Body of pancreas (tissue), 4 donors: ENCODE results near the gene RBM26. TPM values are rescaled to one million over a fixed set of nuclear protein-coding genes. Genes with fewer than 3 reads are reported as not detected.

ENCODE experiments used
- ATAC-seq: fragments of 150-250 bp; one replicate; pipeline ENCODE4 v1.9.1; 2016
- DNase-seq, 4 donors: peaks; one replicate each; pipeline ENCODE4 v3.0.0-alpha.2; 2019
- H3K27ac ChIP-seq, 4 donors: fragments of 200-600 bp; sonication (generic); 1 replicate in 3 of 4; 2 replicates in 1 of 4; pipeline versions ENCODE4 v1.5.1 to v1.6.1; 2016 to 2019; ENCODE audit warnings: mild to moderate bottlenecking in 1 of 4, mixed read lengths in 1 of 4, moderate library complexity in 1 of 4
- H3K27me3 ChIP-seq, 2 donors: fragments of 200-600 bp; sonication (generic); one replicate each; pipeline ENCODE4 v1.6.0; 2016; ENCODE audit warnings: mild to moderate bottlenecking in 1 of 2
- H3K36me3 ChIP-seq, 2 donors: fragments of 200-600 bp; sonication (generic); replicated peaks in 1 of 2; 2 replicates each; pipeline ENCODE4 v1.5.1; 2016; ENCODE audit warnings: low read depth in 2 of 2; ENCODE audit not compliant: insufficient read depth in 1 of 2
- H3K4me1 ChIP-seq: fragments of 200-600 bp; sonication (generic); one replicate; pipeline ENCODE4 v1.6.0; 2016
- H3K4me3 ChIP-seq, 2 donors: fragments of 200-600 bp; sonication (generic); 1 replicate in 1 of 2; 2 replicates in 1 of 2; pipeline ENCODE4 v1.5.1; 2016 to 2019
- H3K9me3 ChIP-seq, 3 donors: fragments of 200-600 bp; sonication (generic); 1 replicate in 2 of 3; 2 replicates in 1 of 3; pipeline ENCODE4 v1.5.1; 2016
- CTCF ChIP-seq, 7 experiments: fragments of 450-650 bp in 4 of 7; fragments of 200-600 bp in 3 of 7; sonication (generic) in 3 of 7; IDR thresholded peaks; one replicate each; pipeline ENCODE4 v1.5.1; 2016 to 2019; ENCODE audit warnings: antibody characterized with exemption in 7 of 7
- POLR2A ChIP-seq, 3 donors: fragments of 450-650 bp; IDR thresholded peaks; one replicate each; pipeline ENCODE4 v1.6.1; 2016; ENCODE audit warnings: antibody characterized with exemption in 3 of 3, mild to moderate bottlenecking in 2 of 3
- WGBS, 2 donors: methylation state at CpG; one replicate each; pipeline ENCODE4 v1.1.5; 2017; 5-methylcytosine and 5-hydroxymethylcytosine counted together
- intact Hi-C: fragments of 100-400 bp; cut with DNase I; formaldehyde crosslinking; loops from one replicate; pipeline ENCODE4 v1.15.1; 2023
- total RNA-seq, 2 donors: library from RNA; depleted of rRNA; stranded (reverse); fragments of >200 nt; gene quantifications; one replicate each; pipeline ENCODE4 v1.1.0, GENCODE V29; 2016

RBM26 gene
- total RNA-seq, 2 donors from 2014 or later: 32.3 to 38.1 TPM

DNA sequence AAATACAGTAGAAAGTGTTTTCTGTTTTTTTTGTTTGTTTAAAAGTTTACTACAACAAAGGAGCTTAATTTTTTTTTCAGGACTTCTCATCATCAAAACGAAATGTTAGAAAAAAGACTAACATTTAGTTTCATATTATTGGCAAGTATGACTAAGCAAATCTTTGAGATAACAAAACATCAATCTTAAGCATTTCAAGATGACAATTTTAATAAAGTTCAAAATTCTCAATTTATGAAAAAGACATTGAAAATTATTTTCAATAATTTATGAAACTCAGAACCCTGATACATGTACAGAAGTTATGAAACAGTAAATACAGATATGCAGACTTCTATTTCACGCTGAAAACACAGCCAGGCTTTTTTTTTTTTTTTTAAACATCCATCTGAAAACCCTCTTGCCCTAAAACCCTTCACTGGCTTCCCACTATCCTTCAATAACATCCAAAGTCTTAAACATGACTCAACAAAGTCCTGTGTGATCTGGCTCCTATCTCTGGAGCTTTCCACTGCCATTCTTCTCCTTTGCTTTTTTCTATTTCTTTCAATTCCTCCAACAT lies 3.9 kb downstream of the RBM26 start:
- H3K27ac ChIP-seq: no peak overlapping the region

GRCh38 chr13:79401259-79402070 lies 4.6 kb downstream of the RBM26 start:
- Histone ChIP-seq H3K9me3 (no peaks in the 10 kb centered on the region), H3K4me3 (no peak overlapping the region), H3K4me1 (peaks cover 46% of the 10 kb centered on the region), H3K36me3 (no peaks in the 10 kb centered on the region), H3K27ac (no peak overlapping the region), H3K27me3 (no peaks in the 10 kb centered on the region)
- intact Hi-C loops: no loop called here
- no peak for DNase-seq
- WGBS, 2 donors: 41 to 44% methylated on average over 2 of the region's 2 CpGs
- no peak for ATAC-seq
- TF ChIP-seq CTCF (IDR thresholded peaks at IDR 0.05) (no peak), POLR2A (IDR thresholded peaks at IDR 0.05) (no peak)

More for the DNA sequence above, 3.9 kb downstream of the RBM26 start:
- H3K27me3 ChIP-seq: no peaks in the 10 kb centered on the region
- H3K36me3 ChIP-seq: no peaks in the 10 kb centered on the region
- 17 to 24% methylated on average over 2 of the region's 2 CpGs for WGBS, 2 donors
- DNase-seq: no peak
- no peak overlapping the region for H3K4me3 ChIP-seq
- peaks cover 50% of the 10 kb centered on the region for H3K4me1 ChIP-seq
- no peak for ATAC-seq
- no peaks in the 10 kb centered on the region for H3K9me3 ChIP-seq
- intact Hi-C loops: no loop called here
- TF ChIP-seq POLR2A (IDR thresholded peaks at IDR 0.05): no peak
- no peak for TF ChIP-seq CTCF (IDR thresholded peaks at IDR 0.05)

GRCh38 chr13:79398915-79399314 lies 7.1 kb downstream of the RBM26 start:
- Histone ChIP-seq H3K4me3 (no peak overlapping the region), H3K9me3 (no peaks in the 10 kb centered on the region), H3K4me1 (peaks cover 46% of the 10 kb centered on the region), H3K27ac (no peak overlapping the region), H3K27me3 (no peaks in the 10 kb centered on the region), H3K36me3 (no peaks in the 10 kb centered on the region)
- no peak for DNase-seq
- ATAC-seq: no peak
- TF ChIP-seq POLR2A (IDR thresholded peaks at IDR 0.05): no peak
- TF ChIP-seq CTCF (IDR thresholded peaks at IDR 0.05): no peak
- intact Hi-C loops: no loop called here
- 53 to 58% methylated on average over 1 of the region's 1 CpG for WGBS, 2 donors

- intact Hi-C loops: no loop called here
- H3K4me1 ChIP-seq: peaks cover 45% of the 10 kb centered on the region
- ATAC-seq: no peak
Observed at GRCh38 chr13:79398127-79398526, 7.9 kb downstream of the RBM26 start.

More at GRCh38 chr13:79398127-79398526, 7.9 kb downstream of the RBM26 start:
- no peak for TF ChIP-seq CTCF (IDR thresholded peaks at IDR 0.05)
- no peak for TF ChIP-seq POLR2A (IDR thresholded peaks at IDR 0.05)
- H3K27me3 ChIP-seq: no peaks in the 10 kb centered on the region
- H3K27ac ChIP-seq: no peak overlapping the region
- no peak for DNase-seq
- H3K9me3 ChIP-seq: no peaks in the 10 kb centered on the region
- no peak overlapping the region for H3K4me3 ChIP-seq
- no peaks in the 10 kb centered on the region for H3K36me3 ChIP-seq
